Stomach smooth muscle (tissue), 2 donors: ENCODE measurements around the gene SF3B6.

Experiments used
- H3K27ac ChIP-seq: one replicate; pipeline ENCODE4 v1.7.0; 2013; ENCODE audit warnings: mild to moderate bottlenecking, low read length, inconsistent platforms
- H3K27me3 ChIP-seq, 2 donors: one replicate each; pipeline ENCODE4 v1.7.0; 2013; ENCODE audit warnings: low read length in 2 of 2; ENCODE audit not compliant: insufficient read depth in 2 of 2, control insufficient read depth in 1 of 2
- H3K36me3 ChIP-seq, 2 donors: one replicate each; pipeline ENCODE4 v1.7.0; 2013; ENCODE audit warnings: low read length in 2 of 2; ENCODE audit not compliant: control insufficient read depth in 2 of 2, insufficient read depth in 2 of 2
- H3K4me1 ChIP-seq: one replicate; pipeline ENCODE4 v1.7.0; 2013; ENCODE audit warnings: low read length; ENCODE audit not compliant: control insufficient read depth, insufficient read depth
- H3K4me3 ChIP-seq, 2 donors: one replicate each; pipeline ENCODE4 v1.7.0; 2013; ENCODE audit warnings: low read length in 2 of 2
- H3K9ac ChIP-seq, 2 donors: one replicate each; pipeline ENCODE4 v1.7.0; 2013; ENCODE audit warnings: low read length in 2 of 2, mild to moderate bottlenecking in 1 of 2
- H3K9me3 ChIP-seq, 2 donors: one replicate each; pipeline ENCODE4 v1.7.0; 2013; ENCODE audit warnings: low read length in 2 of 2; ENCODE audit not compliant: control insufficient read depth in 2 of 2
- donor health status: healthy.
- donor health status: Pancreatic carcinoma.

SF3B6 gene

DNA sequence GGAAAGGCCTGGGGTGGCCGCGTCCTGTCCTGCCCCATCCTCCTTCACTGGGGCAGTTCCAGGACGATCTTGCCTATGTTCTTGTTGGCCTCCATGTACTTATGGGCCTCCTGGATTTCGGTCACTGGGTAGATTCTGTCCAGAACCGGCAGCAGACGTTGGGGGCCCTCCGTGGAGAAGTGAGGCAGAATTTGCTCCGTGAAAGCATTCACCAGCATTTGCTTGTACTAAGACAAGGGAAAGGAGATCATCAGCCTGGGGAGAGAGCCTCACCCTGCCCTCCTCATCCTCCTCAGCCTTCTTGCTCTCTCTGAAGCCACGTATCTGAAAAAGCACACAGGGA lies 1.4 kb upstream of the SF3B6 start:
- Histone ChIP-seq H3K27me3 (no peaks in the 10 kb centered on the region), H3K4me3 (peak overlapping the region; percentile 99 to 100), H3K9me3 (no peaks in the 10 kb centered on the region), H3K4me1 (peaks cover 12% of the 10 kb centered on the region), H3K9ac (peak overlapping the region; percentile 73 to 98), H3K36me3 (peaks cover 13 to 19% of the 10 kb centered on the region in 2 donors), H3K27ac (peak overlapping the region; percentile 92)

GRCh38 chr2:24076849-24077534 lies 866 bp upstream of the SF3B6 start:
- peak overlapping the region; percentile 73 to 98 for H3K9ac ChIP-seq

GRCh38 chr2:24075259-24075658 lies 867 bp downstream of the SF3B6 start:
- no peak overlapping the region for H3K27ac ChIP-seq
- no peaks in the 10 kb centered on the region for H3K27me3 ChIP-seq
- peaks cover 12% of the 10 kb centered on the region for H3K4me1 ChIP-seq
- peaks cover 9 to 10% of the 10 kb centered on the region in 2 donors for H3K36me3 ChIP-seq
- H3K9ac ChIP-seq: peak overlapping the region in 1 of 2 donors; percentile 98
- H3K9me3 ChIP-seq: no peaks in the 10 kb centered on the region
- peak overlapping the region; percentile 99 to 100 for H3K4me3 ChIP-seq

More at GRCh38 chr2:24076849-24077534, 866 bp upstream of the SF3B6 start:
- Histone ChIP-seq H3K4me1 (peaks cover 12% of the 10 kb centered on the region), H3K9me3 (no peaks in the 10 kb centered on the region), H3K27me3 (no peaks in the 10 kb centered on the region), H3K4me3 (peak overlapping the region; percentile 99 to 100), H3K27ac (peak overlapping the region; percentile 92), H3K36me3 (peaks cover 13 to 14% of the 10 kb centered on the region in 2 donors)

GRCh38 chr2:24073816-24074215 lies 2.3 kb downstream of the SF3B6 start:
- Histone ChIP-seq H3K4me1 (peaks cover 12% of the 10 kb centered on the region), H3K36me3 (peaks cover 14 to 16% of the 10 kb centered on the region in 2 donors), H3K9me3 (no peaks in the 10 kb centered on the region), H3K4me3 (no peak overlapping the region), H3K27ac (no peak overlapping the region), H3K9ac (no peak overlapping the region), H3K27me3 (no peaks in the 10 kb centered on the region)

DNA sequence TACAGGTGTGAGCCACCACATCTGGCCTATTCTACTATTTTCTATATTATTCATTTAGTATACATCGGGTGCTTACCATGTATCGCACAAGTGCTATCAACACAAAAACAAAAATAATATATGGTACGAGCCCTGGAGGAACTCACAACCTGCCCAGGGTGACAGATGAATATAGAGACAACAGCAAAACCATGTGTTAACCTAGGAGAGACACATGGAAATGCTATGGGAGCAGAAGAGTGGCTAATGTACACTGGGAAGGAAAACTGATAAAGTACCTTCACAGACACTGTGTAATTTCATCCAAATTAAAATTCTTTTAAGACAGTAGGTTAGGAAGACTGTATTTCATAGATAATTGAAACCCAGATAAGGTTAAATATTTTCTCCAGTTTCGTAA lies 3.9 kb downstream of the SF3B6 start:
- peaks cover 18 to 26% of the 10 kb centered on the region in 2 donors for H3K36me3 ChIP-seq
- peaks cover 5% of the 10 kb centered on the region for H3K4me1 ChIP-seq
- no peaks in the 10 kb centered on the region for H3K9me3 ChIP-seq
- no peaks in the 10 kb centered on the region for H3K27me3 ChIP-seq
- no peak overlapping the region for H3K4me3 ChIP-seq
- no peak overlapping the region for H3K27ac ChIP-seq
- no peak overlapping the region for H3K9ac ChIP-seq

DNA sequence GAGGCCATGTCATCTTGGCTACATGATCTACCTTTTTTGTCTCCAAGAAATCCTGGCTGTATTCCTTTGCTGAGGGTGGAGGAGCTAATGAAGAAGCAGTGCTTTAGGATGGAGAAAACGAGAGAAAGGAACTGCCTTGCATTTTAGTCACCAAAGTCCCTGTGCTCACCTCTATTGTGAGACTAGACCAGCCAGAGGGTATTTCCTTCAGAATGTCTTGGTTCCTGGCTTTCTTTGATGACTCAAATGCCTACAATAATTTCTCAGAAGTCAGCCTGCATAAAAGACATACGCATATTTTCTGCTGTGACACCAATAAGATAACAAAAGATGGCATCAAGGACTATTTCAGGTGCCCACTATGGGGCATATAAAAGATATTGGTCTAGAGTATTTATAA lies 10.8 kb downstream of the SF3B6 start:
- Histone ChIP-seq H3K36me3 (peaks cover 13 to 27% of the 10 kb centered on the region in 2 donors), H3K9ac (no peak overlapping the region)

GRCh38 chr2:24058564-24059271 lies 17.4 kb downstream of the SF3B6 start:
- H3K27ac ChIP-seq: no peak overlapping the region

More for the DNA sequence above, 10.8 kb downstream of the SF3B6 start:
- Histone ChIP-seq H3K9me3 (no peaks in the 10 kb centered on the region), H3K27ac (no peak overlapping the region), H3K4me1 (no peaks in the 10 kb centered on the region), H3K4me3 (no peak overlapping the region), H3K27me3 (no peaks in the 10 kb centered on the region)

GRCh38 chr2:24055750-24056149 lies 20.4 kb downstream of the SF3B6 start:
- no peak overlapping the region for H3K4me3 ChIP-seq
- H3K9ac ChIP-seq: no peak overlapping the region
- no peaks in the 10 kb centered on the region for H3K36me3 ChIP-seq
- no peaks in the 10 kb centered on the region for H3K4me1 ChIP-seq
- no peaks in the 10 kb centered on the region for H3K27me3 ChIP-seq
- H3K9me3 ChIP-seq: no peaks in the 10 kb centered on the region
- no peak overlapping the region for H3K27ac ChIP-seq

More at GRCh38 chr2:24058564-24059271, 17.4 kb downstream of the SF3B6 start:
- H3K4me3 ChIP-seq: no peak overlapping the region
- H3K36me3 ChIP-seq: no peaks in the 10 kb centered on the region
- no peaks in the 10 kb centered on the region for H3K9me3 ChIP-seq
- no peak overlapping the region for H3K9ac ChIP-seq
- no peaks in the 10 kb centered on the region for H3K4me1 ChIP-seq
- no peaks in the 10 kb centered on the region for H3K27me3 ChIP-seq

DNA sequence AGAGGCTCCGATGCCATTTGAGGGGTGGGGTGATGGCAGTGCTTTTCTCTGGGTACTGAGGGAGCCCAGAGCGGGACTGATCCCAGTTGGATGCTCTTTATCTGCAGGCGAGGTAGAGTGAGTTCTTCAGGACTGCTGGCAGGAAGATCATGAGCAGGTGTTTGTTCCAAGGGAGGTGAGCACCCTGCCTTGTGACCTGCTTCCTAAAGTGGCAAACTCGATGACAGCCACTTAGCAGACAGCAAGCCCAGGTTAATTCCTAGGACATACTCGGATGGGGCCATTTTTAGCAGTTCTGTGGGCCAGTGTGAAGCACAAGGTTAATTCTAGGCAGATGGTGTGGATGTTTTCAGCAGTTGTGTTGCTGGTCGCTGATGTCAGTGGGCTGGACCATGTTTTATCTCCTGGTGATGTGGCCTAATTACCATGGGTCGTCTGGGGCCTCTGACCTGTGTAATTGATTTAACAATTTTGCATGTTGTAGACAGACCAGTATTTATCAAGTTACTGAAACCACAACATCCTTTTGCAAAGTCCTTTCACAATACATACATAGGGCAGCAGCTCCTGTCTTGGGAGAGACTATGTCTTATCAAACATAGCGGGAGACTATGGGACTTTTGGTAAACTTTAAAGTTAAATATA lies 21.6 kb downstream of the SF3B6 start:
- Histone ChIP-seq H3K36me3 (no peaks in the 10 kb centered on the region), H3K27ac (no peak overlapping the region), H3K4me3 (no peak overlapping the region), H3K9me3 (no peaks in the 10 kb centered on the region), H3K27me3 (peaks cover 0 to under 1% of the 10 kb centered on the region in 2 donors), H3K4me1 (peaks cover 8% of the 10 kb centered on the region), H3K9ac (no peak overlapping the region)

GRCh38 chr2:24052951-24053350 lies 23.2 kb downstream of the SF3B6 start:
- Histone ChIP-seq H3K9ac (no peak overlapping the region), H3K36me3 (no peaks in the 10 kb centered on the region), H3K4me3 (no peak overlapping the region), H3K9me3 (no peaks in the 10 kb centered on the region), H3K4me1 (peaks cover 14% of the 10 kb centered on the region), H3K27ac (no peak overlapping the region), H3K27me3 (peaks cover 0 to 7% of the 10 kb centered on the region in 2 donors)
